Measurements from ENCODE around the gene TAGAP. TPM values are rescaled to one million over a fixed set of nuclear protein-coding genes. Genes with fewer than 3 reads are reported as not detected.
"Not testable (repeated sequence)": the region's sequence is repeated elsewhere in the genome, so short reads cannot be mapped to it uniquely, and the experiment has no call there.

TAGAP gene
- polyA plus RNA-seq, 10 donors: 0.74 to 7.8 (median 1.2) TPM

GRCh38 chr6:159047891-159048685, 3.3 kb upstream of the TAGAP start:
- DNase-seq: no peak

GRCh38 chr6:159045801-159046200, 1.0 kb upstream of the TAGAP start:
- no peak for DNase-seq

GRCh38 chr6:159043947-159044346, 844 bp downstream of the TAGAP start:
- DNase-seq: no peak

- DNase-seq: no peak
Measured at GRCh38 chr6:159043251-159043650, 1.5 kb downstream of the TAGAP start.

- no peak for DNase-seq
Measured at GRCh38 chr6:159042826-159043181, 2.0 kb downstream of the TAGAP start.

GRCh38 chr6:159042003-159042825, 2.6 kb downstream of the TAGAP start:
- DNase-seq: peak; percentile 51 to 80 (median 69)

- DNase-seq: no peak
Measured at GRCh38 chr6:159041181-159041580, 3.6 kb downstream of the TAGAP start.

GRCh38 chr6:159039885-159040258, 4.9 kb downstream of the TAGAP start:
- DNase-seq: no peak

GRCh38 chr6:159038914-159039884, 5.6 kb downstream of the TAGAP start:
- peak in 2 of 3 donors; percentile 21 to 62 for DNase-seq

GRCh38 chr6:159038318-159038717, 6.5 kb downstream of the TAGAP start:
- not testable (repeated sequence) for DNase-seq

GRCh38 chr6:159037756-159038290, 7.0 kb downstream of the TAGAP start:
- no peak for DNase-seq

GRCh38 chr6:159036673-159037072, 8.1 kb downstream of the TAGAP start:
- no peak for DNase-seq

GRCh38 chr6:159035891-159036290, 8.9 kb downstream of the TAGAP start:
- DNase-seq: no peak

GRCh38 chr6:159033160-159034049, 11.4 kb downstream of the TAGAP start:
- DNase-seq: no peak

GRCh38 chr6:159031846-159032245, 12.9 kb downstream of the TAGAP start:
- no peak for DNase-seq

GRCh38 chr6:159030168-159030567, 14.6 kb downstream of the TAGAP start:
- DNase-seq: no peak

- DNase-seq: not testable (repeated sequence)
Measured at GRCh38 chr6:159025224-159025623, 19.6 kb downstream of the TAGAP start.

GRCh38 chr6:159023893-159024292, 20.9 kb downstream of the TAGAP start:
- DNase-seq: no peak

GRCh38 chr6:159020011-159020410, 24.8 kb downstream of the TAGAP start:
- no peak for DNase-seq

GRCh38 chr6:159017757-159018559, 26.8 kb downstream of the TAGAP start:
- no peak for DNase-seq

All from muscle of back (tissue), 11 donors.